Neural cell (in vitro differentiated cells): ENCODE data around the gene MPPED2.

Experiments used
- CTCF ChIP-seq: fragments of 450-650 bp; IDR thresholded peaks from 2 replicates; pipeline ENCODE4 v1.5.1; 2014; ENCODE audit warnings: antibody characterized with exemption, mild to moderate bottlenecking, moderate library complexity; ENCODE audit not compliant: poor library complexity, severe bottlenecking
- EP300 ChIP-seq: fragments of 450-650 bp; conservative IDR thresholded peaks from 2 replicates; pipeline ENCODE4 v1.6.1; 2014; ENCODE audit warnings: antibody characterized with exemption, mild to moderate bottlenecking, moderate library complexity; ENCODE audit not compliant: poor library complexity, severe bottlenecking
- EZH2 ChIP-seq: fragments of 200-600, 300-800 bp; shearing (Covaris generic), sonication (generic); IDR thresholded peaks from 2 replicates; pipeline ENCODE4 v1.6.1; 2014; ENCODE audit warnings: antibody characterized with exemption, low read length, borderline replicate concordance, mild to moderate bottlenecking; ENCODE audit not compliant: insufficient read depth, poor library complexity, severe bottlenecking
- MXI1 ChIP-seq: fragments of 450-650 bp; conservative IDR thresholded peaks from 2 replicates; pipeline ENCODE4 v1.6.1; 2014; ENCODE audit warnings: antibody characterized with exemption, mild to moderate bottlenecking; ENCODE audit not compliant: poor library complexity, severe bottlenecking
- POLR2AphosphoS5 ChIP-seq: IDR thresholded peaks from 2 replicates; pipeline ENCODE4 v1.6.1; 2012
- RAD21 ChIP-seq: fragments of 450-650 bp; conservative IDR thresholded peaks from 2 replicates; pipeline ENCODE4 v1.6.1; 2014; ENCODE audit warnings: antibody characterized with exemption, mild to moderate bottlenecking, moderate library complexity
- REST ChIP-seq: IDR thresholded peaks from 2 replicates; pipeline ENCODE4 v1.6.1; 2012; ENCODE audit warnings: borderline replicate concordance
- TAF1 ChIP-seq: IDR thresholded peaks from 2 replicates; pipeline ENCODE4 v1.6.1; 2012; ENCODE audit warnings: low read depth

GRCh38 chr11:30447058-30447640, 139.0 kb downstream of the MPPED2 start:
- TF ChIP-seq CTCF (no peak), EZH2 (no peak), POLR2AphosphoS5 (no peak), EP300 (no peak), MXI1 (no peak), RAD21 (no peak), REST (no peak), TAF1 (no peak)
